ENCODE results near the gene SCARB1. TPM values are rescaled to one million over a fixed set of nuclear protein-coding genes. Genes with fewer than 3 reads are reported as not detected.

The SCARB1 gene
- total RNA-seq, 1 donor from 2014 or later: 10.2 TPM

Other genes with a start within 250 kb of the SCARB1 start
- 1,223 TPM for gene UBC, start 50.8 kb upstream of the SCARB1 start, total RNA-seq
- gene DHX37, start 125.3 kb upstream of the SCARB1 start, total RNA-seq: 11.8 TPM
- 15.4 TPM for gene BRI3BP, start 129.8 kb upstream of the SCARB1 start, total RNA-seq
- 51.8 TPM for gene AACS, start 201.6 kb upstream of the SCARB1 start, total RNA-seq